GM12865 (cell line): ENCODE results near the gene MAGEH1.
"Not testable (repeated sequence)": the region's sequence is repeated elsewhere in the genome, so short reads cannot be mapped to it uniquely, and the experiment has no call there.

Experiments used
- DNase-seq: peaks from one replicate; pipeline ENCODE4 v3.0.0; 2010; ENCODE audit warnings: low read depth
- H3K4me3 ChIP-seq: 2 replicates; pipeline ENCODE4 v1.5.1; 2011; ENCODE audit warnings: mild to moderate bottlenecking, low read depth, low read length, control low read depth
- TF ChIP-seq, protein P1 (sequence below): IDR thresholded peaks from 2 replicates; pipeline ENCODE4 v1.5.1; 2011; ENCODE audit warnings: low read length, control low read depth, low read depth, inconsistent platforms; ENCODE audit not compliant: insufficient read depth; ENCODE audit errors: missing control alignments

Gene MAGEH1, protein sequence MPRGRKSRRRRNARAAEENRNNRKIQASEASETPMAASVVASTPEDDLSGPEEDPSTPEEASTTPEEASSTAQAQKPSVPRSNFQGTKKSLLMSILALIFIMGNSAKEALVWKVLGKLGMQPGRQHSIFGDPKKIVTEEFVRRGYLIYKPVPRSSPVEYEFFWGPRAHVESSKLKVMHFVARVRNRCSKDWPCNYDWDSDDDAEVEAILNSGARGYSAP

DNA sequence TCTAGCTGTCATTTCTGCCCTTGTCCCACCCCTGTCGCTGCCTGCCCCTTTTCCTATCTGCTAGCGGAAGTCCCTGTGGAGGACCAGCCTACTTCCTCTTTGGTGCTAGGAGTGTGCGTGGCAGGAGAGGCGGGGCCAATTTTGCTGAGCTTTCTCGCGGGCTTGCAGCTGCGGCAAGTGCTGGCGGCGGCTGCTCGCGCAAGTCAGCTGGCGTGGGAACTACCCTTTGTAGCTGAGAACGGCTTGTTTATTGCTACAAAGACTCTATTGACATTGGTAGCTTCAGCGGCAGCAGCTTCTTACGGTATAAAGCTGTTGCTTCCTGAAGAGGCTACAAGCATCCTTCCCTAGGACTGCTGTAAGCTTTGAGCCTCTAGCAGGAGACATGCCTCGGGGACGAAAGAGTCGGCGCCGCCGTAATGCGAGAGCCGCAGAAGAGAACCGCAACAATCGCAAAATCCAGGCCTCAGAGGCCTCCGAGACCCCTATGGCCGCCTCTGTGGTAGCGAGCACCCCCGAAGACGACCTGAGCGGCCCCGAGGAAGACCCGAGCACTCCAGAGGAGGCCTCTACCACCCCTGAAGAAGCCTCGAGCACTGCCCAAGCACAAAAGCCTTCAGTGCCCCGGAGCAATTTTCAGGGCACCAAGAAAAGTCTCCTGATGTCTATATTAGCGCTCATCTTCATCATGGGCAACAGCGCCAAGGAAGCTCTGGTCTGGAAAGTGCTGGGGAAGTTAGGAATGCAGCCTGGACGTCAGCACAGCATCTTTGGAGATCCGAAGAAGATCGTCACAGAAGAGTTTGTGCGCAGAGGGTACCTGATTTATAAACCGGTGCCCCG is at the start of gene MAGEH1:
Gene MAGEH1 (plus strand): TSS at position 138 of the 843 bp plus-strand sequence. CDS start 248 bp downstream, at position 386.
- TF ChIP-seq, protein P1, sequence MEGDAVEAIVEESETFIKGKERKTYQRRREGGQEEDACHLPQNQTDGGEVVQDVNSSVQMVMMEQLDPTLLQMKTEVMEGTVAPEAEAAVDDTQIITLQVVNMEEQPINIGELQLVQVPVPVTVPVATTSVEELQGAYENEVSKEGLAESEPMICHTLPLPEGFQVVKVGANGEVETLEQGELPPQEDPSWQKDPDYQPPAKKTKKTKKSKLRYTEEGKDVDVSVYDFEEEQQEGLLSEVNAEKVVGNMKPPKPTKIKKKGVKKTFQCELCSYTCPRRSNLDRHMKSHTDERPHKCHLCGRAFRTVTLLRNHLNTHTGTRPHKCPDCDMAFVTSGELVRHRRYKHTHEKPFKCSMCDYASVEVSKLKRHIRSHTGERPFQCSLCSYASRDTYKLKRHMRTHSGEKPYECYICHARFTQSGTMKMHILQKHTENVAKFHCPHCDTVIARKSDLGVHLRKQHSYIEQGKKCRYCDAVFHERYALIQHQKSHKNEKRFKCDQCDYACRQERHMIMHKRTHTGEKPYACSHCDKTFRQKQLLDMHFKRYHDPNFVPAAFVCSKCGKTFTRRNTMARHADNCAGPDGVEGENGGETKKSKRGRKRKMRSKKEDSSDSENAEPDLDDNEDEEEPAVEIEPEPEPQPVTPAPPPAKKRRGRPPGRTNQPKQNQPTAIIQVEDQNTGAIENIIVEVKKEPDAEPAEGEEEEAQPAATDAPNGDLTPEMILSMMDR, result no peak
- H3K4me3 ChIP-seq, result peak within 1 kb of the TSS; percentile 84
- DNase-seq, result peak; percentile 90

DNA sequence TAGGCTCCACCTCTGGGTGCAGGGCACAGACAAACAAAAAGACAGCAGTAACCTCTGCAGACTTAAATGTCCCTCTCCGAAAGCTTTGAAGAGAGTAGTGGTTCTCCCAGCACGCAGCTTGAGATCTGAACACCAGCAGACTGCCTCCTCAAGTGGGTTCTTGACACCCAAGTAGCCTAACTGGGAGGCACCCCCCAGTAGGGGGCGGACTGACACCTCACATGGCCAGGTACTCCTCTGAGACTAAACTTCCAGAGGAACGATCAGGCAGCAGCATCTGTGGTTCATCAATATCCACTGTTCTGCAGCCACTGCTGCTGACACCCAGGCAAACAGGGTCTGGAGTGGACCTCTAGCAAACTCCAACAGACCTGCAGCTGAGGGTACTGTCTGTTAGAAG is 24.8 kb upstream of the MAGEH1 start:
- DNase-seq, result peak; percentile 0
- TF ChIP-seq, protein P1, result peak; percentile 6
- not testable (repeated sequence) for H3K4me3 ChIP-seq

DNA sequence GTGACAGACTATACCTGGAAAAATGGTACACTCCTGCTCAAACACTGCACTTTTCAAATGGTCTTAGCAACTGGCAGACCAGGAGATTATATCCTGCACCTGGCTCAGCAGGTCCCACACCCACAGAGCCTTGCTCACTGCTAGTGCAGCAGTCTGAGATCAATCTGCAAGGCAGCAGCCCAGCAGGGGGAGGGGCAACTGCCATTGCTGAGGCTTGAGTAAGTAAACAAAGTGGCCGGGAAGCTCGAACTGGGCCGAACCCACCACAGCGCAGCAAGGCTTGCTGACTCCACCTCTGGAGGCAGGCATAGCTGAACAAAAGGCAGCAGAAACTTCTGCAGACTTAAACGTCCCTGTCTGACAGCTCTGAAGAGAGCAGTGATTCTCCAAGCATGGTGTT is 8.5 kb upstream of the MAGEH1 start:
- not testable (repeated sequence) for DNase-seq

DNA sequence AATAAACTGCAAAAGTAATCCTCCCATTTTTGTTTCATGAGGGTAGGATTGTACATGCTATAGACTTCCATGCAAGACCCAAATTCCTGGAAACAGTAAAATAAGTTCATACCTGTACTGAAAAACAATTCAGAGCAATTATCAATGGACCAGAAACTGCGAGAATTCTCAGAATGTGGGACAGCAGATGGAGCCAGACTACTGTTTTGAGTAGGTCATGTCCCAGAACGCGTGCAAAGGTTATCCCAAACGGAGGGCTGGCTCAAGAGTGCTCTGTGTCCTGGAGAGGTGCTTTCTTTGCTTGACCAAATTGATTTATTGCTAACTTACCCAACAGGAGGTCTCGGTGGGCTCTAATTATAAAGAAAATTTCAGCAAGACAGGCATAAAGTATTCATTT is 1.7 kb upstream of the MAGEH1 start:
- TF ChIP-seq, protein P1, result no peak
- H3K4me3 ChIP-seq, result no peak overlapping the region
- DNase-seq, result peak; percentile 0

More for the DNA sequence above, 8.5 kb upstream of the MAGEH1 start:
- H3K4me3 ChIP-seq, result not testable (repeated sequence)

DNA sequence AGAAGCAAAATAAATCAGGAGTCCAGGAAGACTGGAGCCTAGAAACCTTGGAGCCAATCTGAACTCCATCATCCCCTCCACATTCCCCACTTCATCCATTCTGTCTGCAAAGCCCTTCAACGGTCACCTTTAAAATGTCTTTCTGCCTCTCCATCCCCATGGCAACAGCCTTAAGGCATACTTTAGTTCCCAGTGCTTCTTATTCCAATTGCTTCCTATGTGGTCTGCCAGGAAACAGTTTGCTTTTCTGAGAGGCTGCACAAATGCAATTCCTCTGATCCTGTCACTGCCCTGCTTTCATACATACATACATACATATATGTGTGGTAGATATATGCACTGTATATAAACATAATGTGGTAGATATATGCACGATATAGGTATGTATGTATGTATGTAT is 786 bp upstream of the MAGEH1 start:
- H3K4me3 ChIP-seq, result peak overlapping the region; percentile 84
- no peak for DNase-seq
- TF ChIP-seq, protein P1, result no peak

DNA sequence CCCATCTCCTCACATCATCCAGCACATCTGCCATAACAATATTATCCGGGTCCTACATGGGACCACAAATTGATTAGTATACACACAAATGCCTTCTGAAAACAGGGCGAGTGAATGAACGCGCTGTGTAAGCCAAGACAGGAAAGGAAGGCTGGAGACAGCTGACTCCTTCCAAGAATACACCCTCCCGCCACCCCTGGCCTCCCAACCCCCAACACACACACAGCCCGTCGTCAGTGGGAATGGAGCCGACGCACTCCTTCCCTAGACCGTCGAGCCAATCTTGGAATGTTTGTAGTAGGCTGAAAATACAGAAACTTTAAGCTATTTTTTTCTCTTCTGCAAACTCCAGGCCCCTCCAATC is 319 bp upstream of the MAGEH1 start:
- H3K4me3 ChIP-seq, result peak overlapping the region; percentile 84
- no peak for DNase-seq
- TF ChIP-seq, protein P1, result no peak

DNA sequence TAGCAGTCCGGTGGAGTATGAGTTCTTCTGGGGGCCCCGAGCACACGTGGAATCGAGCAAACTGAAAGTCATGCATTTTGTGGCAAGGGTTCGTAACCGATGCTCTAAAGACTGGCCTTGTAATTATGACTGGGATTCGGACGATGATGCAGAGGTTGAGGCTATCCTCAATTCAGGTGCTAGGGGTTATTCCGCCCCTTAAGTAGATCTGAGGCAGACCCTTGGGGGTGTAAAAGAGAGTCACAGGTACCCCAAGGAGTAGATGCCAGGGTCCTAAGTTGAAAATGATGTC is 852 bp downstream of the MAGEH1 start:
- peak overlapping the region; percentile 84 for H3K4me3 ChIP-seq
- DNase-seq, result peak; percentile 1
- TF ChIP-seq, protein P1, result no peak

DNA sequence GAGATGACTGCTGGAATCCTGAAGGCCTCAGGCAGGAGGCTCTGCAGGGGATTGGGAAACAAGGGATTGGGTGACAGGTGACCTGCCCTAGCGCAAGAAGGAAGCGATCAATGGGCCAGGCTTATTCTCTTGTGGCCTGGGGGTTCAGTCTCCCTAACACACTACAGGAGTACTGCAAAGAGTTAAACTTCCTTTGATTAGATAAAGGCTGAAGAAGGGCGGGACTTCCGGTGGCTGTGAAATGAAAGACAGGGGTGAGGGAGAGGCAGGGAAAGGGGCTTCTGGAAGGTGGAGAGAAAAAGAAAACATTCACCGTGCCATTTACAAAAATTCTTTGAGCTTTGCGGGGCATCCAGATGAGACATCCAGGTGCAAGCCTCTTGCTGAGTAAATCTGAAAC is 3.8 kb downstream of the MAGEH1 start:
- DNase-seq, H3K4me3 ChIP-seq: not testable (repeated sequence)

DNA sequence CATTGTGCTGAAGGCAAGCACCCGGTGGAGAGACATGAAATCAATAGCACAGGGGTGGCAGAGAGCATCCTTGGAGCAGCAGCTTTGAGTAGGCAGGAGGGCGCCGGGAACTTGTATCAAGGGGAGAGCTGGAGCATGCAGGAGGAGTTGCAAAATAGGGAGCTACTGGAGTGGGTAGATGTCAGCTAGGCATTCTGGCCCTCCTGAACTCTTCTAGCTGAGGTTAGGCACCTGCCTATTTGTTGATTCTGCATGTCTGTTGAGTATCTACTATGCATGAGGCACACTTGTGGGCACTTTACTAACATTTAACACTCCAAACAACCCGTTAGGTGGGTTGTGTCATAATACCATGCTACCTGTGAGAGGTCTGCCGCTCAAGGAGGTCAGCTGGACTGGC is 7.5 kb downstream of the MAGEH1 start:
- not testable (repeated sequence) for H3K4me3 ChIP-seq, DNase-seq

DNA sequence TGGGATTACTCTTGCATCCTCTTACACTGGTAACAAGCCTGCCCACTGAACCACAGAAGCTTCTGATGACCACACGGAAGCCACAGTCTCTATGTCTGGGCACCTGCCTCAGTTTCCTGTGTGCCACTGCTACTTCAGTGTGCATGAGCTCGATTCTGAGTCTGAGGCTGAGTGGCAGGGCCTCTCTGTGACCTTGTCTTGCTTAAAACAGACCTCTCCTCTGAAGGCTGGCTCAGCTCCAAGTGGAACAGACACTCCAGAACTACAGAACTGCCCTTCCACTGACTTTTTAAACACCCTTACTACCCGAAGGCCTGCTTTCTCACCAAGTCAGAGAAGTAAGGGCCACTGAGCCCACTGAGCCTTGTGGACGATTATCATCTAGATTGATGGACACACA is 8.0 kb downstream of the MAGEH1 start:
- not testable (repeated sequence) for DNase-seq

DNA sequence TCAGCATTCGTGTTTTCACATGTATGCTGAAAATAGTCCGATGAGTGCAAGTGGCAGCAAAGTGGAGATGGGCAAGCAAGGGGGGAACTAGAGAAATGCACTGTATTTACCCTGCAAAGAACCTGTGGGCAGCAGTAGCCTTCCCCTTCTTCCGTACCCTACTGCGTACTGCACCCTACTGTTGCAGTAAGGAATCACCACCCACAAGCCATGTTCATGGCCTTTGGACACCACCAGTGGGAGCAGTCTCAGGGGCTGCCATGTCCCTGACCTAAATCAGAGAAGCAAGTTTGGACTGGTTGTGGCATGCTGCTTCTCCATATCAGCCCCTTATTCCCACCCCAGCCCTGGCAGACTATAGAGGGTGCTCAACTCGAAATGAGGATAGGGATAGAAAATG is 12.1 kb downstream of the MAGEH1 start:
- H3K4me3 ChIP-seq, DNase-seq: not testable (repeated sequence)

More for the DNA sequence above, 8.0 kb downstream of the MAGEH1 start:
- not testable (repeated sequence) for H3K4me3 ChIP-seq
